Central memory CD4-positive, alpha-beta T cell (primary cell): ENCODE measurements around the gene RPL10A.
"Not testable (repeated sequence)": the region's sequence is repeated elsewhere in the genome, so short reads cannot be mapped to it uniquely, and the experiment has no call there.

Source experiments
- DNase-seq: peaks from one replicate; pipeline ENCODE4 v3.0.0; 2022

RPL10A gene

DNA sequence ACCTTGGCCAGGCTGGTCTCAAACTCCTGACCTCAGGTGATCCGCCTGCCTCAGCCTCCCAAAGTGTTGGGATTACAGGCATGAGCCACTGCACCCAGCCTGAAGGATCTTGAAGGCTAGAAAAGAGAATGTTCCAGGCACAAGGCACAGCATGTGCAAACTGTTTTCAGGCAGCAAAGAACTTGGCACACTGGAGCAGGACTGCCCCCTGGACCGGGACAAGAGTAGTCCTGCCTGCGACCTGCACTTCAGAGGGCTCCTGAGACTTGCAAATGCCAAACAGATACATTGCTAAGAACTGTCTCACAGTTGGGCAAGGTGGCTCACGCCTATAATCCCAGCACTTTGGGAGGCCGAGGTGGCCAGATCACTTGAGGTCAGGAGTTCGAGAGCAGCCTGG, 47.7 kb downstream of the RPL10A start:
- not testable (repeated sequence) for DNase-seq

GRCh38 chr6:35516712-35517111, 48.5 kb downstream of the RPL10A start:
- DNase-seq = no peak

DNA sequence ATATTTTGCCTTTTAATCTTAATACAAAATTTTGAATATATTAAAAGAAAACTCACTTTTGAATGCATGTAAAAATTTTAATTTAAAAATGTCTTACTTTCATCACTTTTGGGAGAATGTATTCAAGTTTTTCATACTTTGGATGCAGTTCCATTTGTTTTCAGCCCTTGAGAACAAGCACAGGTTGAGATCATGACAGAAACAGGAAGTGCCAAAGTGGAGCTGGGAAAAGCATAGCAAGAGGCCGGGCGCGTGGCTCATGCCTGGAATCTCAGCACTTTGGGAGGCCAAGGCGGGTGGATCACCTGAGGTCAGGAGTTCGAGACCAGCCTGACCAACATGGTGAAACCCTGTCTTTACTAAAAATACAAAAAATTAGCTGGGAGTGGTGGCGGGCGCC, 49.8 kb downstream of the RPL10A start:
- not testable (repeated sequence) for DNase-seq

- DNase-seq = no peak
Measured at GRCh38 chr6:35518566-35519312, 50.5 kb downstream of the RPL10A start.

DNA sequence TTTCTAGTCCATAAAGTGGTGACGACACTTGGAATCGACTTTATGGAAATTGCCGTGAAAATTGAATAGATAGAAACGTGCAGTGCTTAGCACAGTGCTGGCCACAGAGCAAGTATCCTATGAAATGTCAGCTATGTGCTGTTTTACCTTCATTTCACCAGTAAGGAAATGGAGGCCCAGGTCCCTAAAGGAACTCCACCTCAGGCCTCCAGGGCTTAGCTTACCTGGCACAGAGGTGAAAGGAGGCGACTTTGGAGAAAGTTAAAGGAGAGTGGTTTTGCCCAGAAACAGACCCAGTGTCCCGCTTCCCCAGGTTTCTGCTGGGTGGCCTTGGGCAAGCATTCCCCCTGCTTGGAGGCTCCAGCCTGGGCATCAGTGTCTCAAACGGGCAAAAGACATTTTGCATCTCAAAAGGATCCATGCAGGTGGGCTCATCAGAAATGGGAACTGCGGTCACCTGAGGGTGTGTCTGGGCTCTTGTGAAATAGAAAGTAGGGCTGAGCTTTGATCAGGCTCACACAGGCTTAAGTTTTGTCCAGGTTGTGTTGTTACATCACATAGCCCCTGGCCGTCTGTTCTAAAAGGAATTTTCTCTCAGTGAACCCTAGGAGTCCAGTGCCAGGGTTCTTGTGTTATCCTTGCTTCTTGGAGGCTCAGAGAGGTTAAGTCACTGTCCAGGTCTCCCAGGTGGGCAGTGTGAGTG, 51.3 kb downstream of the RPL10A start:
- DNase-seq = no peak
